COR-L47 (cell line): ENCODE results near the gene ZNF280D.

Experiments used
- DNase-seq: peaks from one replicate; lab custom pipeline; 2025; lab: John Stamatoyannopoulos, UW

The ZNF280D gene

DNA sequence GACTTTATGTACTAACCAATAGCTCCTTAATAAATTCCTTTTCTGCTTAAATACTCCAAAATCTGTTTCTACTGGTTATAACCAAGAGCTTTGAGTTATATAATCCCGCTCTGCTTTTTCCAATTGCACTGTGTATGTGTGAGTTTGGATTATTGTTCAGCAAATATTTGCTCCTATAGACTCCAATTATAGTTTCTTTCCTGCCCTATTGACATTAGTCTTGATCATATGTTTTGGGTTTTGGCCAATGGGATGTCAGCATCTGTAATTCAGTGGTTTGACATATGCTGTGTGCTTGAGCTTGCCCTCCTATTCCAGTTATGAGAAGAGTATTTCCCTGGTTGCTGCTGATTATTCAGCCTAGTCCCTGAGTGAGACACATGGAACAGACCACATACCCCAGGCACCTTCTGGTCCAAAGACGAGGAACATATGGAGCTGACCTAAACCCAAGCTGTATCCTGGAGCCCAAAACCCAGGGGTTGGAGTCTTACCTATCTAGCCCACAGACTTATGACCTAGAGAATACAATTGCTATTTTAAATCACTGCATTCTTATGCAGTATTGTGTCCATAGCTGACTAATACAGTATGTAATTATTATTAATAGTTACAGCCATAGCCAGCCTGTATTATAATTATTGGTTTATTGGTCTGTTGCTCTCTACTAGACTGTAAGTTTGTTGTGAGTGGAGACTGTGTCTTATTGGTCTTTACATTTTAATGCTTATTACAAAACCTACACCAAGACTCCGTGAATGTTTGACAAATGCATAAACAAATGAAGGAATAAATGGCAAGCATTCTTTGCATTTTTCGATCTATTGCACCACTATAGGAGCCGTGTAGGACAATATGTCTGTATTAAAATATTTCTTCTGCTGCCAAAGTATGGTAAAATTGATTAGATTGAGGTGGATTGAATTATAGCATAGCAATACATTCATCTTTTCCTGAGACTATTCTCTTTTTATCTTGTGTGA lies 11.7 kb upstream of the ZNF280D start:
- DNase-seq = no peak

- no peak for DNase-seq
Measured at GRCh38 chr15:56741541-56741940, 8.2 kb upstream of the ZNF280D start.

- DNase-seq = no peak
Measured at GRCh38 chr15:56739964-56740640, 6.8 kb upstream of the ZNF280D start.

DNA sequence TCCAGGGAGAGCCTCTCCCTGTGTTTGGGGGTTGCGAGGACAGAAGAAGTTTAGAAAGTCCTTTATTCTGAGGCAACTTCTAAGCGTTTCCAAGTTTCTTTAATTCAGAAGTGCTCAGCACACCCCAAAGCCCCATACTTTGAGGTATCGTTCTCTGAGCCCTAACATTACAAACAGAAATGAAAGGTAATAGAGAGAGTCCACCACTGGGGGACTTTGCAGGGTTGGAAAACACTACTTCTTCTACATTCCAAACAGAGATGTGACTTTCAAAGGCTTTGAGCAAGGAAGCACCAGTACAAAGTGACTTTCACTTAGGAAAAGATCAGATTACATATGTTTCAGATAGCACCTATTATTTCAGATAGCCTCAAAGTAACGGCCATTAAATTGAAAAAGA lies 6.2 kb upstream of the ZNF280D start:
- DNase-seq = no peak

- no peak for DNase-seq
Measured at GRCh38 chr15:56737791-56738190, 4.5 kb upstream of the ZNF280D start.

- no peak for DNase-seq
Measured at GRCh38 chr15:56736881-56737707, 3.8 kb upstream of the ZNF280D start.

DNA sequence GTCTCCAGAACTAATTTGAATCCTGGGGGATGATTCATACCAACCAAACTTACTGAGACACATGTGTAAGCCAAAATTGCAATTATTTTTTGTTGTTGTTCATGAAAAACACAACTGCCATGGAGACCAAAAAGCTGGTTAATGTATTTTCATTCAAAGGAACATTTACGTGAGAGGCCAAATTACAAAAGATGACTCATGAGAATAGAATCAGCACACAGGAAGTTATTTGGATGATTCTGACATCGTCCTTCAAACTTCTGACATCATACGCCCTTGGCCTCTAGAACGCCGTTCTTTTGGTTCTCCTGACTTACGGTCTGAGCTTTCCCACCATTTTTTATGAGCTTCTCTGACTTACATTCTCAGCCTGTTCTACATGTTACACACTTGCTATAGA lies 3.0 kb upstream of the ZNF280D start:
- no peak for DNase-seq

GRCh38 chr15:56735589-56735988 lies 2.3 kb upstream of the ZNF280D start:
- no peak for DNase-seq

DNA sequence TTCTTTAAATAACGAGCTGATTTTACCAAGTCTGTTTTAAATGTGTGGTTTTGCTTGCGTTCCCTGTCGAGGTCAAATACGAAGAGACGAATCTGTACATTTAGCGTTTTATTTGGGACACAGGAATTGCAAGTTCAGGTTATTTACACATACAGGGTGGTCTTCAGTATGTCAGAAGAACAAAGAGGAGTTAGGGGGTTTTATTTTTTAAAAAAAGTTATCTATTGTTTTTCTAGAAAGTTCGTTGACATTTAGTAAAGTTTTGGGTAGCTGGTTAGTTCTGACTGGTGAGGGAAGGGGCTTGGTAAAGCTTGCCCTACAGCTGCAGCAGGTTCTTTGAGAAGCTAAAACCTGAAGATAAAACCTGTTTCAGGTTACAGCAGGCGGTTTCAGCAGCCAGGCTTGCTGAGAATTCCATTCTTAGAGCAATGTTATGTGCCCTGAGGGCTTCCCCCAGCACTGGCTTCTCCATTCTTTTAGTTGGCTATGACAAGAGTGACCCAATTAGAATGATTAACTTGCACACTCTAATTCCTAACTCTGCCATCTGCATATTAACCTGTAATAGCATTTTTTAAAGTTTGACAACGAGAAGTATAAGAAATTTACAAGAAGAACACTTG lies 815 bp upstream of the ZNF280D start:
- peak; percentile 5 for DNase-seq

DNA sequence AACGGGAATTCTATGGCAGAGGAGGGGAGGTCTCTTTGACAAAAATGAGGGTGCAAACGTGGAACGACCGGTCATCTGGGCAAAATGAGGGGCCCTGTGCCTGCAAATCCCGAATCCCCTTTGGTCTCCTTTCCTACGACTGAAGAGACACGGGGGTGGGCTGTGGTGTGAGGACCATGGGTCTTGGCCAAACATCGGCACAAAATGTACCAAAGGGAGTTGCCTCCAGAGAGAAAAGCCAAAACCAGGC lies 498 bp downstream of the ZNF280D start:
- no peak for DNase-seq

DNA sequence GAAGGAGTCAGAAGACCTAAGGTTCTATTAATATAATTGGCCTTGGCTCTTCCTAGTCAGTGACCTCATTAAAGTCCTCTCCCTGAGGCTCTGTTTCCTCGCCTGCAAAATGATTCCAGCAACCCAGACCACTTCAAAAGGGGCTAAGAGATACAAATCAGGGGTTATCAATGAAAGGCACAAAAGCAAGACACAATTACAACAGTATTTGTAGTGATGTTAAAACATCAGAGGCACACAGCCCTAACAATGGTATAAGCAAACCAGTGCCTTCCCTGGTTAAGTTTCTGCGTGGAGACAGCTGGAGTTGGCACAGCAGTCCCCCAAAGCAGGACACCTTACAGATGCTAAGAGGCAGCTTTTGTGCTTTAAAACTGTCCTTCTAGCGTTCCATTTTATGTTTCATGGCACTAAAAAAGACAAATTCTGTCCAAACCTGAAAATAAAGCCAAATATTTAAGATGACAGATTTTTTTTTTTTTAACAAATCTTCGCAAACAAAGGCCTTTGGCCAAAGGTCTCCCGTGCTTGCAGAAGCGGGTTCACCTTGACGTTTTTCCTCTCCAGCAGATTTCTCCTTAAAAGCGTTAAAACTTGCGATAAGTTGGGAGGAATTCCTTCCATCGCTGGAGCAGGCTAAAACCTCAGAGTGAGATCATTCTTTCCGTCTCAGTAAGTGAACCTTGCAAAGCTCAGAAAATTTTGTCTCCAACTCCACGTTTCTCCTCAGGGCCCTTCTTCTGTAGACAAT lies 999 bp downstream of the ZNF280D start:
- DNase-seq = no peak

DNA sequence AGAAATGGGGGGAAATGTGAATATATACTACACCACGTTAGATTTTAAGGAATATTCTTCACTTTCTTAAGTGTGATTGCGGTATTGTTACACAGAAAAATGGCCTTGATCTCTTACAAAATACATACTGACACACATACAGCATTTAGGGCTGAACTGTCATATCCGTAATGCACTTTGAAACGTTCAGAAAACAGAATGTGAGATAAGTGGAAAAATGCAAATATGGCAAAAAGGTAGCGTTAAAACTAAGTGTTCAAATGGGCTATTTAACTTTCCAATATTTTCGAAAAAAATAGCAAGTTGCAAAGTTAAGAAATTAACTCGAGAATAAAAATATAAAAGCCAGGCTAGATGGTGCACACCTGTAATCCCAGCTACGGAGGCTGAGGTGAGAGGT lies 1.8 kb downstream of the ZNF280D start:
- no peak for DNase-seq

DNA sequence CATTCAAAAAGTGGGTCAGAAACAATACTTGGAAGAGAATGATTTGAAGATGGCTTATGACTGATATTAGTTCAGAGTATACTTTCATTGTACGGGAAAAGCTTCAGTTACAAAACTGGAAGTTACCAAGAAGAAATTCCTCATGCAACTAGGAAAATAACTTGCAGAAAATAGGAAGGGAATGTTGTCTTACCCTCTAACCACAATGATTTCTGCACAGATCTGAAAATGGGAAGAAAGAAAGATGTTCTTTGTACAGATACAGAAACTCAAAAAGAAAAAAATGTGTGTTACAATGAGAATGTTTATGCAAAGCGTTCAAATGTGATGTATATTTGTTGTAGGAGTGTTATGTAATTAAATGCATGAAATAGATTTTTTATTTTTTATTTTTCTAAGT lies 3.7 kb downstream of the ZNF280D start:
- DNase-seq = no peak

- no peak for DNase-seq
Measured at GRCh38 chr15:56725386-56725785, 7.9 kb downstream of the ZNF280D start.

- DNase-seq = no peak
Measured at GRCh38 chr15:56724232-56724631, 9.1 kb downstream of the ZNF280D start.

DNA sequence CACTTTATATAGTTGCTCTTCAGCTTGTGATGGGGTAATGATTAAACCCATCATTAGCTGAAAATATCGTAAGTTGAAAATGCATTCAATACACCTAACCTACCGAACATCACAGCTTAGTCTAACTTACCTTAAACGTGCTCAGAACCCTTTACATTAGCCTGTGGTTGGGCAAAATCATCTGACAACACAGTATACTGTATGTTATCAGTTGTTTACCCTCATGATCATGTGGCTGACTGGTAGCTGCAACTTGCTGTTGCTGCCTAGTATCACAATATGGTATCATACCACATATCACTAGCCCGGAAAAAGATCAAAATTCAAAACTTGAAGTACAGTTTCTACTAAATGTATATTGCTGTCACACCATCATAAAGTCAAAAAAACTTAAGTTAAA lies 9.5 kb downstream of the ZNF280D start:
- no peak for DNase-seq

- no peak for DNase-seq
Measured at GRCh38 chr15:56719774-56720555, 13.3 kb downstream of the ZNF280D start.

GRCh38 chr15:56719021-56719612 lies 14.2 kb downstream of the ZNF280D start:
- DNase-seq = no peak

DNA sequence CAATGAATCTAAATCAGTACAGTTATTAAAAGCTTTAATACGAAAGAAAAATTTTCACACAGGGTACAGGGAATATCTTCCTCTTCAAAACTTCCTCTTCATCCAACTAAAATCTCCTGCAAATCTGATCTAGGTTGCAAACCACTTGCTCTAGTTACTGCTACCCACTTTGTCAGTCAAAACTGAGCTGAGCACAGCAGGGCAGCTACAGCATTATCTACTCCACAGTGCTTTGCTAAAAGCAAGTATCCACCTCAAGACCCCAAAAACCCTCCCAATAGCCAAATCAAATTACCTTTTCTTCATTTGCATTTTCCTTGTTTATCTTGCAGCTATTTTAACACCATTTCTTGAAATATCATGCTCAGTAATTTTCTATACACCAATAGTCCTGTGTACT lies 14.7 kb downstream of the ZNF280D start:
- DNase-seq = no peak

- DNase-seq = no peak
Measured at GRCh38 chr15:56716334-56716733, 17.0 kb downstream of the ZNF280D start.
